ENCODE data around the gene UST.
"Not testable (repeated sequence)": the region's sequence is repeated elsewhere in the genome, so short reads cannot be mapped to it uniquely, and the experiment has no call there.

Gene UST

GRCh38 chr6:148852688-148853087, 105.9 kb downstream of the UST start:
- no peak for DNase-seq
- H4K8ac ChIP-seq (ENCODE audit: low read length), result no peak overlapping the region
- no peak overlapping the region for H4K91ac ChIP-seq (ENCODE audit: low read length)
- no peak overlapping the region for H3K23ac ChIP-seq (ENCODE audit: low read length in 2 of 2)
- H3K79me1 ChIP-seq (replicated peaks; ENCODE audit: low read length, poor library complexity, severe bottlenecking), result peaks cover 13% of the 10 kb centered on the region
- H3K27me3 ChIP-seq (ENCODE audit: control insufficient read depth in 1 of 2, insufficient read depth in 1 of 2, low read length in 2 of 2), result peaks cover 0 to 9% of the 10 kb centered on the region in 2 experiments
- no peaks in the 10 kb centered on the region for H3K9me3 ChIP-seq (ENCODE audit: control insufficient read depth, low read length)
- no peak overlapping the region for H2BK15ac ChIP-seq (ENCODE audit: low read depth, poor library complexity, severe bottlenecking)
- no peak overlapping the region for H2BK12ac ChIP-seq (ENCODE audit: low read length in 2 of 2)
- H2AFZ ChIP-seq (ENCODE audit: low read depth, low read length), result no peak overlapping the region
- no peak overlapping the region for H2AK5ac ChIP-seq (ENCODE audit: low read length, severe bottlenecking)
- H3K18ac ChIP-seq (ENCODE audit: low read depth in 1 of 2, low read length in 2 of 2), result no peak overlapping the region
- 100% methylated on average over 5 of the region's 6 CpGs for WGBS
- H3K27ac ChIP-seq (ENCODE audit: low read length, poor library complexity, severe bottlenecking), result no peak overlapping the region
- H3K36me3 ChIP-seq (ENCODE audit: control insufficient read depth in 1 of 2, insufficient read depth in 2 of 2, low read depth in 1 of 2, low read length in 2 of 2), result no peaks in the 10 kb centered on the region
- H2BK5ac ChIP-seq (ENCODE audit: low read depth, low read length, poor library complexity, severe bottlenecking), result no peak overlapping the region
- no peak overlapping the region for H3K9ac ChIP-seq (ENCODE audit: low read length)
- no peak overlapping the region for H3K4me3 ChIP-seq (ENCODE audit: insufficient read depth in 1 of 2, low read depth in 1 of 2, low read length in 2 of 2)
- no peak overlapping the region for H3K4me2 ChIP-seq (ENCODE audit: low read length, poor library complexity, severe bottlenecking)
- H3K4ac ChIP-seq (ENCODE audit: low read depth in 1 of 2, low read length in 2 of 2), result no peak overlapping the region
- no peak overlapping the region for H2BK120ac ChIP-seq (ENCODE audit: low read depth, low read length)
- H3K4me1 ChIP-seq (ENCODE audit: control insufficient read depth, insufficient read depth, low read depth, low read length), result no peaks in the 10 kb centered on the region
- H3K14ac ChIP-seq (ENCODE audit: low read length in 2 of 2), result no peak overlapping the region

- not testable (repeated sequence) for H2AK5ac ChIP-seq (ENCODE audit: low read length, severe bottlenecking); H3K9me3 ChIP-seq (ENCODE audit: control insufficient read depth, low read length); H3K9ac ChIP-seq (ENCODE audit: low read length); H3K4me1 ChIP-seq (ENCODE audit: control insufficient read depth, insufficient read depth, low read depth, low read length); H3K18ac ChIP-seq (ENCODE audit: low read depth in 1 of 2, low read length in 2 of 2); DNase-seq; H4K8ac ChIP-seq (ENCODE audit: low read length); H2BK15ac ChIP-seq (ENCODE audit: low read depth, poor library complexity, severe bottlenecking); H3K27me3 ChIP-seq (ENCODE audit: control insufficient read depth in 1 of 2, insufficient read depth in 1 of 2, low read length in 2 of 2); H3K14ac ChIP-seq (ENCODE audit: low read length in 2 of 2); H3K36me3 ChIP-seq (ENCODE audit: control insufficient read depth in 1 of 2, insufficient read depth in 2 of 2, low read depth in 1 of 2, low read length in 2 of 2); H2BK12ac ChIP-seq (ENCODE audit: low read length in 2 of 2); H2BK120ac ChIP-seq (ENCODE audit: low read depth, low read length); H3K4ac ChIP-seq (ENCODE audit: low read depth in 1 of 2, low read length in 2 of 2); H4K91ac ChIP-seq (ENCODE audit: low read length); H3K4me3 ChIP-seq (ENCODE audit: insufficient read depth in 1 of 2, low read depth in 1 of 2, low read length in 2 of 2); H2AFZ ChIP-seq (ENCODE audit: low read depth, low read length); H3K4me2 ChIP-seq (ENCODE audit: low read length, poor library complexity, severe bottlenecking); H3K27ac ChIP-seq (ENCODE audit: low read length, poor library complexity, severe bottlenecking); H3K23ac ChIP-seq (ENCODE audit: low read length in 2 of 2); H2BK5ac ChIP-seq (ENCODE audit: low read depth, low read length, poor library complexity, severe bottlenecking)
- WGBS, result 100% methylated on average over 1 of the region's 3 CpGs
- H3K79me1 ChIP-seq (replicated peaks; ENCODE audit: low read length, poor library complexity, severe bottlenecking), result peaks cover 11% of the 10 kb centered on the region
These were observed 106.3 kb downstream of the UST start for GRCh38 chr6:148853113-148853512.

GRCh38 chr6:148854096-148854495, 107.3 kb downstream of the UST start:
- no peak overlapping the region for H2BK15ac ChIP-seq (ENCODE audit: low read depth, poor library complexity, severe bottlenecking)
- peaks cover 8% of the 10 kb centered on the region for H3K79me1 ChIP-seq (replicated peaks; ENCODE audit: low read length, poor library complexity, severe bottlenecking)
- DNase-seq, result no peak
- H3K36me3 ChIP-seq (ENCODE audit: control insufficient read depth in 1 of 2, insufficient read depth in 2 of 2, low read depth in 1 of 2, low read length in 2 of 2), result no peaks in the 10 kb centered on the region
- H3K9ac ChIP-seq (ENCODE audit: low read length), result no peak overlapping the region
- H3K4me1 ChIP-seq (ENCODE audit: control insufficient read depth, insufficient read depth, low read depth, low read length), result peaks cover 3% of the 10 kb centered on the region
- peaks cover 0 to 9% of the 10 kb centered on the region in 2 experiments for H3K27me3 ChIP-seq (ENCODE audit: control insufficient read depth in 1 of 2, insufficient read depth in 1 of 2, low read length in 2 of 2)
- H3K4me2 ChIP-seq (ENCODE audit: low read length, poor library complexity, severe bottlenecking), result no peak overlapping the region
- H4K91ac ChIP-seq (ENCODE audit: low read length), result no peak overlapping the region
- no peak overlapping the region for H4K8ac ChIP-seq (ENCODE audit: low read length)
- no peak overlapping the region for H2AK5ac ChIP-seq (ENCODE audit: low read length, severe bottlenecking)
- no peak overlapping the region for H2AFZ ChIP-seq (ENCODE audit: low read depth, low read length)
- no peak overlapping the region for H3K27ac ChIP-seq (ENCODE audit: low read length, poor library complexity, severe bottlenecking)
- no peak overlapping the region for H3K23ac ChIP-seq (ENCODE audit: low read length in 2 of 2)
- no peak overlapping the region for H2BK12ac ChIP-seq (ENCODE audit: low read length in 2 of 2)
- H3K4me3 ChIP-seq (ENCODE audit: insufficient read depth in 1 of 2, low read depth in 1 of 2, low read length in 2 of 2), result no peak overlapping the region
- no peak overlapping the region for H3K4ac ChIP-seq (ENCODE audit: low read depth in 1 of 2, low read length in 2 of 2)
- H3K18ac ChIP-seq (ENCODE audit: low read depth in 1 of 2, low read length in 2 of 2), result no peak overlapping the region
- no peak overlapping the region for H2BK120ac ChIP-seq (ENCODE audit: low read depth, low read length)
- 96% methylated on average over 4 of the region's 5 CpGs for WGBS
- no peak overlapping the region for H2BK5ac ChIP-seq (ENCODE audit: low read depth, low read length, poor library complexity, severe bottlenecking)
- no peak overlapping the region for H3K14ac ChIP-seq (ENCODE audit: low read length in 2 of 2)
- H3K9me3 ChIP-seq (ENCODE audit: control insufficient read depth, low read length), result no peaks in the 10 kb centered on the region

GRCh38 chr6:148854992-148855391, 108.2 kb downstream of the UST start:
- Histone ChIP-seq H2BK12ac (ENCODE audit: low read length in 2 of 2) (no peak overlapping the region), H2BK120ac (ENCODE audit: low read depth, low read length) (no peak overlapping the region), H2AK5ac (ENCODE audit: low read length, severe bottlenecking) (no peak overlapping the region), H2BK15ac (ENCODE audit: low read depth, poor library complexity, severe bottlenecking) (no peak overlapping the region), H3K9me3 (ENCODE audit: control insufficient read depth, low read length) (no peaks in the 10 kb centered on the region), H3K27me3 (ENCODE audit: control insufficient read depth in 1 of 2, insufficient read depth in 1 of 2, low read length in 2 of 2) (peaks cover 0 to 9% of the 10 kb centered on the region in 2 experiments), H3K4me2 (ENCODE audit: low read length, poor library complexity, severe bottlenecking) (no peak overlapping the region), H2BK5ac (ENCODE audit: low read depth, low read length, poor library complexity, severe bottlenecking) (no peak overlapping the region), H3K18ac (ENCODE audit: low read depth in 1 of 2, low read length in 2 of 2) (no peak overlapping the region), H3K4me1 (ENCODE audit: control insufficient read depth, insufficient read depth, low read depth, low read length) (peaks cover 3% of the 10 kb centered on the region), H4K91ac (ENCODE audit: low read length) (no peak overlapping the region), H4K8ac (ENCODE audit: low read length) (no peak overlapping the region), H3K23ac (ENCODE audit: low read length in 2 of 2) (no peak overlapping the region), H3K79me1 (replicated peaks; ENCODE audit: low read length, poor library complexity, severe bottlenecking) (peaks cover 8% of the 10 kb centered on the region), H3K27ac (ENCODE audit: low read length, poor library complexity, severe bottlenecking) (no peak overlapping the region), H3K36me3 (ENCODE audit: control insufficient read depth in 1 of 2, insufficient read depth in 2 of 2, low read depth in 1 of 2, low read length in 2 of 2) (no peaks in the 10 kb centered on the region), H3K9ac (ENCODE audit: low read length) (no peak overlapping the region), H3K4me3 (ENCODE audit: insufficient read depth in 1 of 2, low read depth in 1 of 2, low read length in 2 of 2) (no peak overlapping the region), H3K4ac (ENCODE audit: low read depth in 1 of 2, low read length in 2 of 2) (no peak overlapping the region), H3K14ac (ENCODE audit: low read length in 2 of 2) (no peak overlapping the region), H2AFZ (ENCODE audit: low read depth, low read length) (no peak overlapping the region)
- 72% methylated on average over 9 of the region's 11 CpGs for WGBS
- DNase-seq, result no peak

All from mesenchymal stem cell (in vitro differentiated cells and primary cell).